ENCODE results near the gene PDE6B. TPM values are rescaled to one million over a fixed set of nuclear protein-coding genes. Genes with fewer than 3 reads are reported as not detected.
A peak's percentile ranks its signal among the peaks of the same experiment; 100 is the strongest.
"Not testable (repeated sequence)": the region's sequence is repeated elsewhere in the genome, so short reads cannot be mapped to it uniquely, and the experiment has no call there.

The PDE6B gene
- total RNA-seq, 2 experiments from 2014 or later, result 11.4 to 12.4 TPM

DNA sequence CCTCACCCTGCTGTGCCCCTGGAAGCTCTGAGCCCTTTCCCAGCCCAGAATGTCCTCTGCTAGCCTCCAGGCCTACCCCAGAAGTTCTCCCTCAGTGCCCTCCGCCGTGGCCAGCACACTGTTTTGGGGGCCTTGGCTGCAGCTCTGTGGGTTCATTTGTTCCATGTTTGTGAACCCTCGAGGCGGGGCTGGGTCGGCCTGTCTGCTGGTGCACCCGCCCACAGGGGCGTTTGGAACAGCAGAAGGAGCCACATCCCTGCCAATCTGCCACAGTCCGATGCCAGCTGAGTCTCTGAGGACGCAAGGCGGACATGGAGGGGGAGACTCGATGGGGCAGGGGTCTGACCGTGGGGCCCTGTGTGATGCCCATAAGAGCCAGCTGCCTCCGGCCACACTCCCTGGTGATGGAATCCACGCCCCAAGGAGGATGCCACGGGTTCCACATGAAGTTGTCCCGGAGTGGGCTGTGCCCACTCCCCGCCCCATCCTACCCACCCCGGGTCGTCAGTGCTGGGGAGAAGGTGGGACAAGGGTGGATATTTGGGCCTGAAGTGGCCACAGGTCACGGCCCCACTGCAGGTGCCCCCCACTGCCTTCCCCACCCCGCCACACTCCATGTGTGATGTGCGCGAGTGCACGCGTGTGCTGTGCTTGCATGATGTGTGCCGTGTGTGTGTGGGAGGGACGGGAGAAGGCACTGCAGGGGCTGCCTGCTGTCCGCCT is 41.6 kb downstream of the PDE6B start:
- intact Hi-C loops (cut with DNase I, micrococcal nuclease), result no loop called here
- H3K4me1 ChIP-seq (ENCODE audit: insufficient read depth, low read length), result peaks cover 22% of the 10 kb centered on the region
- Mint-ChIP-seq H3K9me3 (no peaks in the 10 kb centered on the region), H3K4me1 (ENCODE audit: low read depth) (peaks cover 10% of the 10 kb centered on the region), H3K27me3 (no peaks in the 10 kb centered on the region), H3K36me3 (ENCODE audit: low read depth) (peaks cover 19% of the 10 kb centered on the region), H3K4me3 (no peak overlapping the region), H3K27ac (no peak overlapping the region)
- ChIA-PET POLR2A (no interaction called here), CTCF (interaction anchor here (1.4 kb wide), 1 partner anchor 7 kb away, joined by 5 read pairs; the partner anchor contains the start of genes ATP5ME and MYL5)
- H3K9me3 ChIP-seq (ENCODE audit: control insufficient read depth in 1 of 2, insufficient read depth in 1 of 2, low read length in 2 of 2), result no peaks in the 10 kb centered on the region
- no peak for DNase-seq
- TF ChIP-seq, protein P1, sequence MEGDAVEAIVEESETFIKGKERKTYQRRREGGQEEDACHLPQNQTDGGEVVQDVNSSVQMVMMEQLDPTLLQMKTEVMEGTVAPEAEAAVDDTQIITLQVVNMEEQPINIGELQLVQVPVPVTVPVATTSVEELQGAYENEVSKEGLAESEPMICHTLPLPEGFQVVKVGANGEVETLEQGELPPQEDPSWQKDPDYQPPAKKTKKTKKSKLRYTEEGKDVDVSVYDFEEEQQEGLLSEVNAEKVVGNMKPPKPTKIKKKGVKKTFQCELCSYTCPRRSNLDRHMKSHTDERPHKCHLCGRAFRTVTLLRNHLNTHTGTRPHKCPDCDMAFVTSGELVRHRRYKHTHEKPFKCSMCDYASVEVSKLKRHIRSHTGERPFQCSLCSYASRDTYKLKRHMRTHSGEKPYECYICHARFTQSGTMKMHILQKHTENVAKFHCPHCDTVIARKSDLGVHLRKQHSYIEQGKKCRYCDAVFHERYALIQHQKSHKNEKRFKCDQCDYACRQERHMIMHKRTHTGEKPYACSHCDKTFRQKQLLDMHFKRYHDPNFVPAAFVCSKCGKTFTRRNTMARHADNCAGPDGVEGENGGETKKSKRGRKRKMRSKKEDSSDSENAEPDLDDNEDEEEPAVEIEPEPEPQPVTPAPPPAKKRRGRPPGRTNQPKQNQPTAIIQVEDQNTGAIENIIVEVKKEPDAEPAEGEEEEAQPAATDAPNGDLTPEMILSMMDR (IDR thresholded peaks at IDR 0.05), result no peak
- ATAC-seq (ENCODE audit: poor library complexity), result no peak
- H3K4me3 ChIP-seq (ENCODE audit: low read length), result no peak overlapping the region
- no peaks in the 10 kb centered on the region for H3K27me3 ChIP-seq (ENCODE audit: control insufficient read depth in 1 of 2, insufficient read depth in 2 of 2, low read length in 2 of 2)
- H3K27ac ChIP-seq (ENCODE audit: low read depth in 1 of 2, low read length in 2 of 2), result no peak overlapping the region
- H3K36me3 ChIP-seq (ENCODE audit: insufficient read depth, low read length), result peaks cover 15% of the 10 kb centered on the region

GRCh38 chr4:667545-667925 is 42.2 kb downstream of the PDE6B start:
- DNase-seq (no peak), ATAC-seq (ENCODE audit: poor library complexity) (no peak)
- POLR2A ChIA-PET, result no interaction called here
- H3K4me1 Mint-ChIP-seq (ENCODE audit: low read depth), result peaks cover 10% of the 10 kb centered on the region
- TF ChIP-seq, protein P1 (IDR thresholded peaks at IDR 0.05), result no peak
- no peaks in the 10 kb centered on the region for H3K9me3 Mint-ChIP-seq
- Histone ChIP-seq H3K4me1 (ENCODE audit: insufficient read depth, low read length) (peaks cover 22% of the 10 kb centered on the region), H3K4me3 (ENCODE audit: low read length) (no peak overlapping the region), H3K9me3 (ENCODE audit: control insufficient read depth in 1 of 2, insufficient read depth in 1 of 2, low read length in 2 of 2) (no peaks in the 10 kb centered on the region), H3K36me3 (ENCODE audit: insufficient read depth, low read length) (peaks cover 21% of the 10 kb centered on the region), H3K27ac (ENCODE audit: low read depth in 1 of 2, low read length in 2 of 2) (no peak overlapping the region), H3K27me3 (ENCODE audit: control insufficient read depth in 1 of 2, insufficient read depth in 2 of 2, low read length in 2 of 2) (no peaks in the 10 kb centered on the region)
- intact Hi-C loops (cut with DNase I, micrococcal nuclease), result no loop called here
- no peak overlapping the region for H3K27ac Mint-ChIP-seq
- CTCF ChIA-PET, result no interaction called here
- H3K27me3 Mint-ChIP-seq, result no peaks in the 10 kb centered on the region
- no peak overlapping the region for H3K4me3 Mint-ChIP-seq
- peaks cover 24% of the 10 kb centered on the region for H3K36me3 Mint-ChIP-seq (ENCODE audit: low read depth)

- Histone ChIP-seq H3K36me3 (ENCODE audit: insufficient read depth, low read length) (peaks cover 22% of the 10 kb centered on the region), H3K4me1 (ENCODE audit: insufficient read depth, low read length) (peaks cover 20% of the 10 kb centered on the region)
- H3K27ac ChIP-seq (ENCODE audit: low read depth in 1 of 2, low read length in 2 of 2); H3K9me3 Mint-ChIP-seq; H3K9me3 ChIP-seq (ENCODE audit: control insufficient read depth in 1 of 2, insufficient read depth in 1 of 2, low read length in 2 of 2); H3K4me3 Mint-ChIP-seq; H3K27me3 ChIP-seq (ENCODE audit: control insufficient read depth in 1 of 2, insufficient read depth in 2 of 2, low read length in 2 of 2); H3K27ac Mint-ChIP-seq; H3K4me1 Mint-ChIP-seq (ENCODE audit: low read depth); DNase-seq; POLR2A ChIA-PET; H3K4me3 ChIP-seq (ENCODE audit: low read length); ATAC-seq (ENCODE audit: poor library complexity); intact Hi-C loops (cut with DNase I, micrococcal nuclease); CTCF ChIA-PET; H3K27me3 Mint-ChIP-seq: not testable (repeated sequence)
- peaks cover 27% of the 10 kb centered on the region for H3K36me3 Mint-ChIP-seq (ENCODE audit: low read depth)
Measured at GRCh38 chr4:668219-668618, 42.8 kb downstream of the PDE6B start.

GRCh38 chr4:669806-670559 is 44.6 kb downstream of the PDE6B start:
- DNase-seq; H3K27me3 ChIP-seq (ENCODE audit: control insufficient read depth in 1 of 2, insufficient read depth in 2 of 2, low read length in 2 of 2); H3K4me3 ChIP-seq (ENCODE audit: low read length); ATAC-seq (ENCODE audit: poor library complexity); POLR2A ChIA-PET; H3K27me3 Mint-ChIP-seq; H3K27ac Mint-ChIP-seq; H3K4me1 Mint-ChIP-seq (ENCODE audit: low read depth); H3K9me3 Mint-ChIP-seq; CTCF ChIA-PET; H3K9me3 ChIP-seq (ENCODE audit: control insufficient read depth in 1 of 2, insufficient read depth in 1 of 2, low read length in 2 of 2); H3K27ac ChIP-seq (ENCODE audit: low read depth in 1 of 2, low read length in 2 of 2): not testable (repeated sequence)
- Histone ChIP-seq H3K36me3 (ENCODE audit: insufficient read depth, low read length) (peaks cover 22% of the 10 kb centered on the region), H3K4me1 (ENCODE audit: insufficient read depth, low read length) (peaks cover 17% of the 10 kb centered on the region)
- Mint-ChIP-seq H3K36me3 (ENCODE audit: low read depth) (peaks cover 34% of the 10 kb centered on the region), H3K4me3 (peak overlapping the region; percentile 38)
- intact Hi-C loops (cut with DNase I, micrococcal nuclease), result loop anchor here (5.0 to 10.0 kb wide), 5 partner anchors 168 to 1335 kb away; partner anchors contain the start of genes GAK (in 1 of the 2), IDUA (in 1 of the 2), NELFA (in 1 of the 2) and TMEM175 (in 1 of the 2)

Data from CD4-positive, alpha-beta T cell (primary cell).